GM23248 (cell line): Measurements from ENCODE around the gene SYT1.

Experiments
- EZH2 ChIP-seq: fragments of 200-600 bp; sonication (generic); IDR thresholded peaks from 2 replicates; pipeline ENCODE4 v1.6.1; 2018; ENCODE audit warnings: antibody characterized with exemption, mild to moderate bottlenecking; ENCODE audit not compliant: insufficient read depth, poor library complexity, severe bottlenecking
- EZH2phosphoT487 ChIP-seq: fragments of 200-600 bp; sonication (generic); IDR thresholded peaks from 2 replicates; pipeline ENCODE4 v1.6.1; 2018; ENCODE audit warnings: antibody characterized with exemption, moderate library complexity, mild to moderate bottlenecking, low read depth; ENCODE audit not compliant: insufficient read depth

DNA sequence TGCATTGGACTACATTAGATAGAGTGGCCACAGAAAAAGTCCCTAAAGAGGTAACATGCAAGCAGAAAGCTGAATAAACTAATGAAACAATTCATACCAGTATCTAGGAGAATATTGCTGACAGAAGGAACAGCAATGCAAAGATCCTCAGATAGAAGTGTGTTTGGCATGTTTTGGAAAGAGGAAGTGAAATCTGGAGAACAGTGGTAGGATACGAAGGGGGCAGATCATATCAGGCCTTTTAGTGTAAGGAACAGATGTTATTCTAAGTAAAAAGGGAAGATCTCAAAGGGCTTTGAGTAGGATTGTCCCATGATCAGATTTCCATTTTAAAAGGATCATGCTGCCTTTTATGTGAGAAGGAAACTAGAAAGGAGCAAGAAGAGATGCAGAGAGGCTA, 483.3 kb downstream of the SYT1 start:
- TF ChIP-seq EZH2 (no peak), EZH2phosphoT487 (no peak)
